Activated CD8-positive, alpha-beta T cell treated with anti-CD3 and anti-CD28 coated beads, Interleukin-2, amount 10 ng/mL, durations not matched to agents 7 days and 5 days (primary cell): ENCODE measurements around the gene PSMD13. TPM values are rescaled to one million over a fixed set of nuclear protein-coding genes. Genes with fewer than 3 reads are reported as not detected.
"Not testable (repeated sequence)": the region's sequence is repeated elsewhere in the genome, so short reads cannot be mapped to it uniquely, and the experiment has no call there.

Experiments used
- ATAC-seq: fragments of 150-1000 bp; cut with Tn5 transposase; one replicate; pipeline ENCODE4 v1.10.0; 2021; ENCODE audit warnings: moderate library complexity
- CTCF ChIA-PET: fragments of 350-600 bp; sonication (Branson Sonifier 250); formaldehyde crosslinking; loops from one replicate; lab custom pipeline; 2021; ENCODE audit warnings: antibody characterized with exemption; lab: Charles Lee
- POLR2A ChIA-PET: fragments of 350-600 bp; sonication (Branson Sonifier 250); formaldehyde crosslinking; loops from one replicate; lab custom pipeline; 2021; ENCODE audit warnings: antibody characterized with exemption; lab: Charles Lee
- DNase-seq: peaks from one replicate; pipeline ENCODE4 v3.0.0-alpha.2; 2020
- H3K27ac Mint-ChIP-seq: one replicate; pipeline ENCODE4 v1.8.0; 2021; ENCODE audit warnings: mild to moderate bottlenecking, mixed read lengths
- H3K27me3 Mint-ChIP-seq: one replicate; pipeline ENCODE4 v1.8.0; 2021; ENCODE audit warnings: low read depth, mixed read lengths
- H3K36me3 Mint-ChIP-seq: one replicate; pipeline ENCODE4 v1.8.0; 2021; ENCODE audit warnings: low read depth, mixed read lengths
- H3K4me1 Mint-ChIP-seq: one replicate; pipeline ENCODE4 v1.8.0; 2021; ENCODE audit warnings: low read depth, mixed read lengths
- H3K4me3 Mint-ChIP-seq: one replicate; pipeline ENCODE4 v1.8.0; 2021; ENCODE audit warnings: mild to moderate bottlenecking, mixed read lengths
- H3K9me3 Mint-ChIP-seq: one replicate; pipeline ENCODE4 v1.8.0; 2022; ENCODE audit warnings: mixed read lengths; ENCODE audit not compliant: insufficient read depth
- total RNA-seq, 2 experiments: library from RNA; stranded (reverse); gene quantifications; one replicate each; pipeline ENCODE4 v1.2.3, GENCODE V29; 2021

Gene PSMD13
- 100 to 1,000 TPM; 164 to 173 TPM for total RNA-seq

DNA sequence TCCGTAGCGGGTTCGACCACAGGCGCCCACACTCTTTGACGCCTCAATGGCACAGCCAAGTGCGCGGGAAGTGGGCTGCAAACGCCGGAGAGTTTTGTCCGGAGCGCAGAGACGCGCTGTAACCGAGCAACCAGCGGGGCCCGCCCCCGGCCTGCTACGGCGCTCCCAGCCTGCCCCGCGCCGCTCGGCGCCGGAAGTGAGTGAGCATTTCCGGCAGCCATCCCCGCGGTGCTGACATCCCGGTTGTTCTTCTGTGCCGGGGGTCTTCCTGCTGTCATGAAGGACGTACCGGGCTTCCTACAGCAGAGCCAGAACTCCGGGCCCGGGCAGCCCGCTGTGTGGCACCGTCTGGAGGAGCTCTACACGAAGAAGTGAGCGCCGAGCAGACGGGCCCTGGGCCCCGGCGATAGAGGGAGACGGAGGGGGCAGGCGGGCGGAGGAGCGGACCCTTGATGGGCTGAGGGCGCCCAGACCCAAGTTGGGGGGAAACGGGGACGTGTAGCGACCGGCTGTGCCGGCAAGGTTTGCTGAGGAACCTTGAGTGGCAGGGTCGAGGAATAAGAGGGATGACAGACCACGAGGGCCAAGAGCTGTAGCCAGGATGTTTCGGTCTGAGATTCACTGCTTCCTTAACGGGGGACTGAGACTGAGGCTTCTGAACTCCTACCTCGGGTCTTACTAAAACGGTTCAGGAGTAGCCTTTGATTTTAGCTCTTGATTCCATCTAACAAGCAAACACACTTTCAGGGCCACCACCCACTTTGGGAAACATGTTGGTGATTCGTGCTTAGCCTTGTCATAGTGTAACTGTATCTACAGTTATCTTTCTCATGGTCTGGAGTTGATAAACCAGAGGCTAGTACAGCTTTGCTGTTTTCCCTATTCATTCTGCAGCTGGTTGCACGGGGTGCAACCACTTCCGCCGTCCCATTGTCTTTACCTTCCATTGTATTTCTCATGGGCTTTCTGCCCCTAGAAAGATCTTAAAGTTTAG lies at the start of gene PSMD13:
Gene PSMD13 (plus strand): TSS at position 203 of the 994 bp plus-strand sequence. CDS start 74 bp downstream, at position 277.
- H3K9me3 Mint-ChIP-seq = no peaks in the 10 kb centered on the region
- H3K27ac Mint-ChIP-seq = peak within 1 kb of the TSS; percentile 99
- no peaks in the 10 kb centered on the region for H3K27me3 Mint-ChIP-seq
- peaks cover 25% of the 10 kb centered on the region for H3K36me3 Mint-ChIP-seq
- H3K4me1 Mint-ChIP-seq = peaks cover 48% of the 10 kb centered on the region
- H3K4me3 Mint-ChIP-seq = peak within 1 kb of the TSS; percentile 99
- POLR2A ChIA-PET = interaction anchor here (0.6 to 2.7 kb wide), 16 partner anchors 14 to 379 kb away, joined by 3 to 16 read pairs (median 4); partner anchors contain the start of genes BET1L, IRF7 and RIC8A
- CTCF ChIA-PET = interaction anchor here (0.8 to 7.2 kb wide), 11 partner anchors 10 to 282 kb away, joined by 3 to 86 read pairs (median 3); partner anchors contain the start of genes BET1L and RIC8A
- peak; percentile 87 for ATAC-seq
- peak; percentile 92 for DNase-seq

DNA sequence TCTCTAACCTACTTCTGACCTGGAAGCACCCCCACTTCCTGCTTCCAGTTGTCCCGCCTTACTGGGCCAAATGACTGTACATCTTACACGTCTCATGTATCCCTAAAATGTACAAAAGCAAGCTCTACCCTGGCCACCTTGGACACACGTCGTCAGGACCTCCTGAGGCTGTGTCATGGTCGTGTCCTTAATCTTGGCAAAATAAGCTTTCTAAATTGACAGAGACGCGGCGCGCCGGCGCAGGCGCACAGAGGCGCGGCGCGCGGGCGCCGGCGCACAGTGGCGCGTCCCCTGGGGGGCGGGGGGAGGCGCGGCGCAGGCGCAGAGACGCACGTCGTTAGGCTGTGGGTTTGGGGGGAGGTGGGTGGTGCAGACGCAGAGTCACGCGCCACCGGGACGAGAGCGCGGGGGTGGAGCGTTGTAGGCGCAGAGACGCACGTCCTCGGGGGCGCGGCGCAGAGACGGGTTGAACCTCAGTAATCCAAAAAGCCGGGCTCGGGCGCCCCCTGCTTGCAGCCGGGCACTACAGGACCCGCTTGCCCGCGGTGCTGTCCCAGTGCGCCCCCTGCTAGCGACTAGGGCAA lies 47.5 kb upstream of the PSMD13 start:
- H3K9me3 Mint-ChIP-seq, CTCF ChIA-PET, H3K27me3 Mint-ChIP-seq, H3K36me3 Mint-ChIP-seq, DNase-seq, POLR2A ChIA-PET, H3K27ac Mint-ChIP-seq, H3K4me3 Mint-ChIP-seq, H3K4me1 Mint-ChIP-seq: not testable (repeated sequence)
- peak; percentile 34 for ATAC-seq

DNA sequence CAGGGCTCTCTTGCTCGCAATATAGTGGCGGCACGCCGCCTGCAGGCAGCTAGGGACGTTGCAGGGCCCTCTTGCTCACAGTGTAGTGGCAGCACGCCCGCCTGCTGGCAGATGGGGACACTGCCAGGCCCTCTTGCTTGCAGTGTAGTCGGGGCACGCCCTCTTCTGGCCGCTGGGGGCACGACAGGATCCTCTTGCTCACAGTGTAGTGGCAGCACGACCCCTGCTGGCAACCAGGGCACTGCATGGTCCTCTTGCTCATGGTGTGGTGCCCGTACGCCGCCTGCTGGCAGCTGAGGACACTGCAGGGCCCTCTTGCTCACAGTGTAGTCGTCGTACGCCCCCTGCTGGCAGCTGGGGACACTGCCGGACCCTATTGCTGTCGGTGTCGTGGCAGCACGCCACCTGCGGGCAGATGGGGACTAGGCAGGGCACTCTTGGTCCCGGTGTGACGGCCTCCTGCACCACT lies 46.9 kb upstream of the PSMD13 start:
- CTCF ChIA-PET, POLR2A ChIA-PET, H3K9me3 Mint-ChIP-seq, H3K4me1 Mint-ChIP-seq, H3K27me3 Mint-ChIP-seq, H3K27ac Mint-ChIP-seq, H3K36me3 Mint-ChIP-seq, H3K4me3 Mint-ChIP-seq: not testable (repeated sequence)
- ATAC-seq (peak; percentile 69), DNase-seq (peak; percentile 36)

DNA sequence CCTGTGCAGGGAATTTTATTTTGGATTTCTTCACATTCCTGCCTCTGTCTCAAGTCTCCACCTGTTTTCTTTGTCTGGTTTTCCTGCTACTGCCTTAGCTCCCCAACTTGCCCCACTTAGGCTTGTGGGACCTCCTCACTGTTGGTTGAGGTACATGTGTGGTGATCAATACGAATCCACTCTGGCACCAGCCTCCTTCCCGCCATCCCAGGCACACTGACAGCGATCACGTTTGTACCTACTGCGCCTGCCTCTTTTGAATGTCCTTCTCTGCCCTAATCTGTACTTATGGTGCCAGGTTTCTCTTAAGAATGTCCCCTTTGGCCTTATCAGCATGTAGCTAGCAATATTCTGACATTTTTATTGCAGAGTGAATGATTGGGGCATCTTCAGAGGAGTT lies 46.2 kb upstream of the PSMD13 start:
- POLR2A ChIA-PET, DNase-seq, H3K27ac Mint-ChIP-seq, H3K36me3 Mint-ChIP-seq, CTCF ChIA-PET, H3K4me3 Mint-ChIP-seq, H3K27me3 Mint-ChIP-seq, ATAC-seq, H3K9me3 Mint-ChIP-seq, H3K4me1 Mint-ChIP-seq: not testable (repeated sequence)

DNA sequence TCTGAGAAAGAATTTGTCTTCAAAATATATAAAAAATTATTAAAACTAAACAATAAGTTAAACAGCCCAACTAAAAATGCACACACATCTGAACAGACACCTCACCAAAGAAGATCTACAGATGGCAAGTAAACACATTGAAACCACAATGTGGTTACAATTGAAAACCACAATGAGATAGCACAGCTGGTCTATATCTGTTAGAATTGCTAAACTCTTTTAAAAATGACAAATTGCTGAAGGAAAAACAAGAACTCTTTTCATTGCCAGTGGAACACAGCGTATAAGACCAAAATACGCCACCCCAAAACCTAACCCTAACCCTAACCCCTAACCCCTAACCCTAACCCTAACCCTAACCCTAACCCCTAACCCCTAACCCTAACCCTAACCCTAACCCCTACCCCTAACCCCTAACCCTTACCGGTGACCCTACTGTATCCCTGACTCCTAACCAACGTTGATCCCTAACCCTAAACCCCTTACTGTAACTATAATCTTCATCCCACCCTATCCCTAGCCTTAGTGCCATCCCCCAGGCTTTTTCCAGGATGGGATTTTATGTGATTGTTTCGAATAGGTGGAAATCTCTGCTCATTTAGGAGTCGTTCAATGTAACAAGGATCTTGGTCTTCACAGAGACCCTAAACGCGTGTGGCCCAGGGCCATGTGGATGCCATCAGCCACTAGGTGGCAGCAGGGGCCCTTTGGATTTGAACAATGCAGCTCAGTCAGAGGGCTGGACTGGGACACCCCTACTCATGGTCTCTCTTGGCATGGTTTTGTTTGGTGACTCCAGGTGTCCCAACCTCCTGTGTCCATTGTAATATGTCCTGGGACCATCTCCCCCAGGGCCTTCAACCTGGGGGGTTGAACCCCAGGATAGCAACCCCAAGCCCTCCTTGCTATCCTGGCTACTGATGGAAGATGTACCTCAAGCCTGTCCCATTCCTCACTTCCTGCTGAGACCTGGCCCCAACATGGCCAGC lies 45.0 kb upstream of the PSMD13 start:
- H3K4me3 Mint-ChIP-seq, POLR2A ChIA-PET, H3K27me3 Mint-ChIP-seq, H3K4me1 Mint-ChIP-seq, H3K9me3 Mint-ChIP-seq, CTCF ChIA-PET, H3K27ac Mint-ChIP-seq, H3K36me3 Mint-ChIP-seq: not testable (repeated sequence)
- DNase-seq = peak; percentile 20
- peak; percentile 66 for ATAC-seq

DNA sequence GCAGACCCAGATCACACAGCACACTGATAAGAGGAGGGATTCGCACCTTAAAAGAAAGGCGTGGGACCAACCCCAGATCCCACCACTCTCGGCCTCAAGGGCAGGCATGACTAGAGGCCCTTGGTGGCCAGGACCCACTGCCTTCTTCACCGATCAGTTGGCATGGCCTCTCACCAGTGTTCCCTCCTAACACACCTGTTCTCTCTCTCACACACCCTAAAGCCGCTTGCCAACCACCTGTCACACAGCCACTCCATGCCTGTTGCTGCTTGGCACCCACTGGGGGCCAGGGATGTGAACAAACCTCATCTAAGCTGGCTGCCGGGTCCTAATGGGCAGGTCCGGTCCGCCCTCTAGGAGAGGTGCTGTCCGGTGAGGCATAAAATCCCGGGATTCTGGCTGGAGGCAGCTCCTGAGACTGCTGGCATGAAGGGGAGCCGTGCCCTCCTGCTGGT lies 44.1 kb upstream of the PSMD13 start, which contains the start of gene SCGB1C1:
Gene SCGB1C1 (plus strand): TSS at position 405 of the 455 bp plus-strand sequence. CDS start 22 bp downstream, at position 427.
- H3K9me3 Mint-ChIP-seq, H3K36me3 Mint-ChIP-seq, POLR2A ChIA-PET, H3K4me3 Mint-ChIP-seq, H3K4me1 Mint-ChIP-seq, DNase-seq, CTCF ChIA-PET, H3K27ac Mint-ChIP-seq, H3K27me3 Mint-ChIP-seq, ATAC-seq: not testable (repeated sequence)

DNA sequence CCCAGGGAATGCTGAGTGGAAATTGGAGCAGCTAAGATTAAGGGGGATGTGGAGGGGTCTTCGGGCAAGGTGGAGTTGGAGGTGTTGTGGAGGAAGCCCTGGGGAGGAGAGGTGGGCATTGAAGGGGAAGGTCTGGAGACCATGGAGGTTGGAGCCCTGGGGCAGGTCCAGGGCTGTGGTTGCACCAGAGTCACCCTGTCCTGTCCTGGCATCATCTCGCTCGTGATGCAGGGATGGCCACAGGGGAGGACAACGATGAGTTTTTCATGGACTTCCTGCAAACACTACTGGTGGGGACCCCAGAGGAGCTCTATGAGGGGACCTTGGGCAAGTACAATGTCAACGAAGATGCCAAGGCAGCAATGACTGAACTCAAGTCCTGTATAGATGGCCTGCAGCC lies 43.3 kb upstream of the PSMD13 start:
- H3K4me3 Mint-ChIP-seq, H3K9me3 Mint-ChIP-seq, POLR2A ChIA-PET, H3K27me3 Mint-ChIP-seq, H3K4me1 Mint-ChIP-seq, H3K27ac Mint-ChIP-seq, H3K36me3 Mint-ChIP-seq, CTCF ChIA-PET, ATAC-seq: not testable (repeated sequence)
- peak; percentile 19 for DNase-seq

DNA sequence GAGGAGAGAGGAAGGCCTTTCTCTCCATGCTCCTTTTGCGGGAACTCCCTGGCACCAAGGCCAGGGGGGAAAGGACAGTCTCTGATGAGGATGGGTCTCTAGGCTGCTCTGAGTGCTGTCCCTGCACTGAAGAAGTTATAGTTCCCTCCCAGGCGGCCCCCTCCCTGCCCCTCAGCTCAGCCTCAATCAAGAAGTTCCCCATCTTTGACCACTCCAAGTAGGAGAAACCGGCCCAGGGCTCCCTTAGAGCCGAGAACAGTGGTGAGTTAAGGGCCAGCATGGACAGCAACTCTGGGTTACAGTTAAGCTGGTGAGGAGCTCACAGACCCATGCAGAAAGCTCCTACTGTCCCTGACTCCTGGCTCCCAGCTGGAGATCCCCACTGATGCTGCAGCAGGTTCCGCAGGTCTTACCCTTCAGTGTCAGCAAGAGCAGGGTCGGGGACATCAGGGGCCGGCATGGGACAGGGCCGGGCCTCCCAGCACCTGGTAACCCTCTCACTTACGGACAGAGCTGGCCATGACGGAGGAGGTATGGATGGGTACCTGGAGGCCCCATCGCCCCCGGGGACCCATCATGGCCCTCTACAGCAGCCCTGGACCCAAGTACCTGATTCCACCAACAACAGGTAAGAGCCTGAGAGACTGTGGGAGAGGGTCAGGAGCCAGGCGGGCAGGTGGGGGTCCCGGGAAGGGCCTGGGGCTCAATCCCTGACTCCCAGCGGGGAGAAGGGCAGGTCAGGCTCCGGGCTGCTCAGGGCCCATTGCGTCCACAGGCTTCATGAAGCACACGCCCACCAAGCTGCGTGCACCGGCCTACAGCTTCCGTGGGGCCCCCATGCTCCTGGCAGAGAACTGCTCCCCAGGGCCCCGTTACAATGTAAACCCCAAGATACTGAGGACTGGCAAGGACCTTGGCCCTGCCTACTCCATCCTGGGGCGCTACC lies 39.7 kb upstream of the PSMD13 start:
- DNase-seq = peak; percentile 19
- H3K9me3 Mint-ChIP-seq = no peaks in the 10 kb centered on the region
- POLR2A ChIA-PET = no interaction called here
- H3K27me3 Mint-ChIP-seq = no peaks in the 10 kb centered on the region
- no peaks in the 10 kb centered on the region for H3K36me3 Mint-ChIP-seq
- CTCF ChIA-PET = interaction anchor here (1.3 kb wide), 1 partner anchor 53 kb away, joined by 4 read pairs; no protein-coding TSS in a partner anchor
- ATAC-seq = no peak
- H3K4me3 Mint-ChIP-seq = no peak overlapping the region
- H3K27ac Mint-ChIP-seq = no peak overlapping the region
- H3K4me1 Mint-ChIP-seq = peaks cover 12% of the 10 kb centered on the region

DNA sequence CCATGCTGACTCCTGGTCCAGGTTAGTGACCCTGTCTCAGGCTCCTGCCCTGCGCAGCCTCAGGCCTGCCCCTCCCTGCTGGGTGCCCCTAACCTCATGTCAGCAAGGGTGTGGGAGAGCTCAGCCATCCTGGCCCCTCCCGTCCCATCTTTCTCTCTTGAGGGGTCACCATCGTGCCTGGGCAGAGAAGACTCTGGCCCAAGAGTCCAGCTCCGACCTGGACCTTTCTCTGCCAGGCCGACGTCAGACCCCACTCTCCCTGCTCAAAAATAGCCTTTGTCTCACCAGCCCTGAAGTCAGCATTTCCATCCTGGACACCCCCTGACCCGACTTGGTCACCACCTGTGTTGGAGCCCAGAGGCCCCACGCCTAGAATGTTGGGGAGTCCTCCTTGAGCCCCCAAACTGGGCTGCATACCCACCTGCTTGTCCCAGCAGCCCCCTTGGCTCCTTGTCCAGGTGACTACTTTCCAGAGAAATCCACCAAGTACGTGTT lies 39.0 kb upstream of the PSMD13 start:
- H3K27me3 Mint-ChIP-seq = no peaks in the 10 kb centered on the region
- no peaks in the 10 kb centered on the region for H3K9me3 Mint-ChIP-seq
- DNase-seq (peak; percentile 20), ATAC-seq (no peak)
- H3K4me1 Mint-ChIP-seq = peaks cover 17% of the 10 kb centered on the region
- CTCF ChIA-PET = interaction anchor here (1.3 kb wide), 1 partner anchor 53 kb away, joined by 4 read pairs; no protein-coding TSS in a partner anchor
- H3K4me3 Mint-ChIP-seq = no peak overlapping the region
- POLR2A ChIA-PET = no interaction called here
- no peaks in the 10 kb centered on the region for H3K36me3 Mint-ChIP-seq
- no peak overlapping the region for H3K27ac Mint-ChIP-seq

DNA sequence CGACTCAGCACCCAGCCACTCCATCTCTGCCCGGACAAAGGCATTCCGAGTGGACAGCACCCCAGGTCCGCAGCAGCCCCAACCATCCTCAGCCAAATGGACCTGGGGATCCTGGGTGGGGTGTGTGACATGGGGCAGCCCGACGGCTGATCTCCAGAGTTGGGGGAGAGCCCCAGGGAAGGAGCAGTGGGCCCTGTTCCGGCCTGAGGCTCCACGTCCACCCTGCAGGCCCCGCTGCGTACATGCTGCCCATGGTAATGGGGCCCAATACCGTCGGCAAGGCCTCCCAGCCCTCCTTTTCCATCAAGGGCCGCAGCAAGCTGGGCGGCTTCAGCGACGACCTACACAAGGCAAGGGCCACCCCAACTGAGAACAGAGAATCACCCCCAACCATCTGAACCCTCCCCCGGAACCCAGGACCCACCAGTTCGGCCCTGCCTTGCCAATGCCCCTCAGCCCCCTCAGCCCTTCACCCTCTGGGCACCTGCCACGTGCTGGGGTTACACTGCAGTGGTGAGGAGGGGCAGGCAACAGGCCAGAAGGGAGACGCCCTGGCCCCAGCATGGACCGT lies 38.5 kb upstream of the PSMD13 start:
- DNase-seq (peak; percentile 16), ATAC-seq (no peak)
- Mint-ChIP-seq H3K4me3 (no peak overlapping the region), H3K27ac (peak overlapping the region; percentile 44), H3K36me3 (peaks cover 3% of the 10 kb centered on the region), H3K27me3 (no peaks in the 10 kb centered on the region), H3K9me3 (no peaks in the 10 kb centered on the region), H3K4me1 (peaks cover 23% of the 10 kb centered on the region)
- ChIA-PET CTCF (no interaction called here), POLR2A (no interaction called here)
